ENCODE measurements around the gene WFDC1.
A peak's percentile ranks its signal among the peaks of the same experiment; 100 is the strongest.

Gene WFDC1

GRCh38 chr16:84294531-84295142 is at the start of gene WFDC1:
Gene WFDC1 (plus strand): TSS chr16:84294878. CDS start chr16:84294972, 94 bp downstream.
- H3K27ac ChIP-seq = no peak within 1 kb of the TSS
- TF ChIP-seq CTCF (IDR thresholded peaks at IDR 0.05) = no peak
- H2AFZ ChIP-seq = peak within 1 kb of the TSS; percentile 53
- no peaks in the 10 kb centered on the region for H3K79me2 ChIP-seq
- H3K9ac ChIP-seq = no peak within 1 kb of the TSS
- H3K4me3 ChIP-seq (ENCODE audit: low read depth, low read length) = no peak within 1 kb of the TSS
- no peaks in the 10 kb centered on the region for H3K36me3 ChIP-seq (ENCODE audit: control insufficient read depth, insufficient read depth, low read length)
- no peaks in the 10 kb centered on the region for H3K9me3 ChIP-seq (ENCODE audit: control insufficient read depth, low read length)
- H3K4me2 ChIP-seq (ENCODE audit: low read length) = peak within 1 kb of the TSS; percentile 43
- H3K27me3 ChIP-seq (ENCODE audit: control insufficient read depth, insufficient read depth, low read length) = no peaks in the 10 kb centered on the region
- no peaks in the 10 kb centered on the region for H3K4me1 ChIP-seq

GRCh38 chr16:84245956-84246678 is 48.6 kb upstream of the WFDC1 start:
- peak overlapping the region; percentile 40 for H2AFZ ChIP-seq
- no peak for TF ChIP-seq CTCF (IDR thresholded peaks at IDR 0.05)
- H3K9me3 ChIP-seq (ENCODE audit: control insufficient read depth, low read length) = no peaks in the 10 kb centered on the region
- H3K4me2 ChIP-seq (ENCODE audit: low read length) = no peak overlapping the region
- no peak overlapping the region for H3K9ac ChIP-seq
- H3K79me2 ChIP-seq = no peaks in the 10 kb centered on the region
- no peak overlapping the region for H3K4me3 ChIP-seq (ENCODE audit: low read depth, low read length)
- H3K36me3 ChIP-seq (ENCODE audit: control insufficient read depth, insufficient read depth, low read length) = no peaks in the 10 kb centered on the region
- H3K27me3 ChIP-seq (ENCODE audit: control insufficient read depth, insufficient read depth, low read length) = no peaks in the 10 kb centered on the region
- H3K4me1 ChIP-seq = peaks cover 8% of the 10 kb centered on the region
- no peak overlapping the region for H3K27ac ChIP-seq

GRCh38 chr16:84246679-84247077 is 48.0 kb upstream of the WFDC1 start:
- no peaks in the 10 kb centered on the region for H3K27me3 ChIP-seq (ENCODE audit: control insufficient read depth, insufficient read depth, low read length)
- no peaks in the 10 kb centered on the region for H3K36me3 ChIP-seq (ENCODE audit: control insufficient read depth, insufficient read depth, low read length)
- no peak overlapping the region for H3K4me3 ChIP-seq (ENCODE audit: low read depth, low read length)
- H3K9me3 ChIP-seq (ENCODE audit: control insufficient read depth, low read length) = no peaks in the 10 kb centered on the region
- no peak for TF ChIP-seq CTCF (IDR thresholded peaks at IDR 0.05)
- H3K79me2 ChIP-seq = no peaks in the 10 kb centered on the region
- no peak overlapping the region for H3K4me2 ChIP-seq (ENCODE audit: low read length)
- no peak overlapping the region for H3K9ac ChIP-seq
- no peak overlapping the region for H3K27ac ChIP-seq
- peaks cover 8% of the 10 kb centered on the region for H3K4me1 ChIP-seq
- peak overlapping the region; percentile 40 for H2AFZ ChIP-seq

GRCh38 chr16:84247331-84247730 is 47.3 kb upstream of the WFDC1 start:
- H3K9ac ChIP-seq = no peak overlapping the region
- no peak for TF ChIP-seq CTCF (IDR thresholded peaks at IDR 0.05)
- H3K4me1 ChIP-seq = peaks cover 8% of the 10 kb centered on the region
- no peaks in the 10 kb centered on the region for H3K27me3 ChIP-seq (ENCODE audit: control insufficient read depth, insufficient read depth, low read length)
- H2AFZ ChIP-seq = no peak overlapping the region
- H3K4me3 ChIP-seq (ENCODE audit: low read depth, low read length) = no peak overlapping the region
- no peaks in the 10 kb centered on the region for H3K36me3 ChIP-seq (ENCODE audit: control insufficient read depth, insufficient read depth, low read length)
- H3K79me2 ChIP-seq = no peaks in the 10 kb centered on the region
- H3K4me2 ChIP-seq (ENCODE audit: low read length) = no peak overlapping the region
- no peak overlapping the region for H3K27ac ChIP-seq
- no peaks in the 10 kb centered on the region for H3K9me3 ChIP-seq (ENCODE audit: control insufficient read depth, low read length)

All from parathyroid adenoma (tissue), 2 donors.